ENCODE measurements around the gene DACH1.

Gene DACH1

DNA sequence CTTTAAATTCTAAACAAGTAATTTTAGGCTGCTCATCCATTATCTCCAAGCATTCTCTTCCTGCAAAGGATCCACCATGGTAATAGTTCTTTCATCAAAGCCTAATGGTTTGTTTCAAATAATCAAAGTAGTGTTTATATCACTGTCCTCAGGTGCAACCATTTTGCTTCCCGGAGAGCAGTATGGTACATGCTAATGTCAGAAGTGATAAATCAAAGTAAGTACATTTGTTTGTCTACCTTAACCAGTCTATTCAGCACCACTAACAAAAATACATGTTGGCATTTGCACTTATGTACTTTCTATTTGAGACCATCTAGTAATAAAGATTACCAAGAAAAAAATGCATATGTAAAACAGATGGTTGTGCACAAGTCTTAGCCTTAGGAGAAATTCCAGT lies 37.5 kb downstream of the DACH1 start:
- no peak for DNase-seq (ENCODE audit: low spot score)
- no peaks in the 10 kb centered on the region for H3K9me3 Mint-ChIP-seq
- H3K27me3 Mint-ChIP-seq (ENCODE audit: low read depth) = peaks cover 17% of the 10 kb centered on the region
- H3K27ac Mint-ChIP-seq = no peak overlapping the region
- H3K36me3 Mint-ChIP-seq (ENCODE audit: low read depth) = no peaks in the 10 kb centered on the region
- peaks cover 21% of the 10 kb centered on the region for H3K4me1 Mint-ChIP-seq (ENCODE audit: low read depth)
- H3K4me3 Mint-ChIP-seq = no peak overlapping the region

DNA sequence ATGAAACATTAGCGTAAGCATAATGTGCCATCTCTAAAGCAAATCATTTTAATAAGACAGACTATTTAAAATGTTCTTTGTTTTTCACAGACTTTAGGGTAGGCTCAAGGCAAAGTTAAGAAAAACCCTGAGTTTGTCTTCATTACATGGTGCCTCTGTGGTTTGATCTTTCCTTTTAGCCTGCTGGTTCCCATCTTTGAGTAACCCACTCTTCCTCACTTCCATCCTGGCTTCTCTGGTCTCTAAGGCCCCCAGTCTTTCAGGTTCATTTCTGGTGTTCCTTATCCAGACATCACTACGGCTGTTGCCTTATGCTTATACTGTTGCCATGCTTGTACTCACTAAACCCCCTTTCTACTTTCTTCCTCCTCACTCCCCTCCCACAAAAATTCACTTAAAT lies 38.4 kb downstream of the DACH1 start:
- peak overlapping the region; percentile 2 for H3K27ac Mint-ChIP-seq
- no peaks in the 10 kb centered on the region for H3K36me3 Mint-ChIP-seq (ENCODE audit: low read depth)
- DNase-seq (ENCODE audit: low spot score) = no peak
- H3K4me1 Mint-ChIP-seq (ENCODE audit: low read depth) = peaks cover 21% of the 10 kb centered on the region
- H3K4me3 Mint-ChIP-seq = peak overlapping the region; percentile 32
- peaks cover 17% of the 10 kb centered on the region for H3K27me3 Mint-ChIP-seq (ENCODE audit: low read depth)
- no peaks in the 10 kb centered on the region for H3K9me3 Mint-ChIP-seq

DNA sequence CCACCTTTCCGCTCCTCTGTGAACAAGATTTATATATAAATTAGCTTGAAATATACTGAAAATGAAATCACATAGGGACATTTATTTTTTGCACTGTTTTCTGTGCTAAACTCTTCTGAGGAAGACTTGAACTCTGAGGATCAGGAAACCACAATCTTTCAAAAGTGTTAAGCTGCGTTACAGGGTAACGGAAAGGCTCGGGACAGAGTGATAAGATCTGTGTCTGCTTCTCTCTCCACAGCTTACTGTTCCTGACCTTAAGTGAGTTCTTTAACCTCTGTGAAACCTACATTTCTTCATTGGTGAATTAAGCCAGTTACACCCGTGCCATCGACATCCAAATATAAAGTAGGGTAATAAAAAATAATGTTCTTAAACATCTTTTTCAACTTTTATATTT lies 38.9 kb downstream of the DACH1 start:
- no peak overlapping the region for H3K27ac Mint-ChIP-seq
- H3K36me3 Mint-ChIP-seq (ENCODE audit: low read depth) = no peaks in the 10 kb centered on the region

DNA sequence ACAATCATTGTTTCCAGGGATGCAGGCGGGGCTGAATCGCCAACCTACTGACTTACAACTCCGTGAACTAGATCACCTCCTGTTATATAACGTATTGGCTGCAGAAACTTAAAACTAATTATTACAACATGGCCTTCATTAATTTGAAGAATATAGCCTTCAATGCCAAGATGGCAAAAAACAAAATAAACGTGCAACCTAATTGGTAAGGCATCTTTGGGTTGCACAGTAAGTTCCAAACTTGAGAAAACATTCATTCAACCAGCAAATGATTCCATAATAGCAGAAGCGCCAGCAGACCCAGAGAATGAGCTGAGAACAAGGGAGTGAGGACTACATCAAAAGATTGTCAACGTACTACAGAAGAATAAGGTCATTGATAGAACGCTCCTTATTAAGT lies 39.8 kb downstream of the DACH1 start:
- peaks cover 21% of the 10 kb centered on the region for H3K4me1 Mint-ChIP-seq (ENCODE audit: low read depth)
- peaks cover 17% of the 10 kb centered on the region for H3K27me3 Mint-ChIP-seq (ENCODE audit: low read depth)
- no peak overlapping the region for H3K27ac Mint-ChIP-seq
- no peaks in the 10 kb centered on the region for H3K36me3 Mint-ChIP-seq (ENCODE audit: low read depth)
- no peak for DNase-seq (ENCODE audit: low spot score)
- no peaks in the 10 kb centered on the region for H3K9me3 Mint-ChIP-seq
- peak overlapping the region; percentile 8 for H3K4me3 Mint-ChIP-seq

More for the DNA sequence above, 38.9 kb downstream of the DACH1 start:
- no peak for DNase-seq (ENCODE audit: low spot score)
- peaks cover 21% of the 10 kb centered on the region for H3K4me1 Mint-ChIP-seq (ENCODE audit: low read depth)
- H3K27me3 Mint-ChIP-seq (ENCODE audit: low read depth) = peaks cover 17% of the 10 kb centered on the region
- H3K9me3 Mint-ChIP-seq = no peaks in the 10 kb centered on the region
- H3K4me3 Mint-ChIP-seq = peak overlapping the region; percentile 26

DNA sequence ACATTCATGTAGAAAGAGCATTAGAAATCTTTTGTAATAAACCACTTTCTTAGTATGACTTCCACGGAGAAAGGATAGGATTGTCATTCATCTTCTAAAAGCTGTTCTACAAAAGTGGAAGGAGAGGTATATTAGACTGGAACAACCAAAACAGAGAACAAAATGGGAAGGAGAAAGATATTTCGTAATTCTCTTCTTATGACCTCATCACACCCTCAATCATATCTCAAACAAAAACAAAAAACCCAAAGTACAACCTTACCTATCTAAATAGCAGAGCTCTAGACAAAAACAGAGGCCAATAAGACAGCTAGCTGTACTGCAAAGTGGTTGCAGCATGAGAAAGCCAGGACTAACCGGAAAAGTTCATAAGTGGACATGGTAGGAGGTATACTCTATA lies 46.3 kb downstream of the DACH1 start:
- H3K27me3 Mint-ChIP-seq (ENCODE audit: low read depth) = no peaks in the 10 kb centered on the region
- no peaks in the 10 kb centered on the region for H3K36me3 Mint-ChIP-seq (ENCODE audit: low read depth)
- no peaks in the 10 kb centered on the region for H3K9me3 Mint-ChIP-seq
- H3K4me3 Mint-ChIP-seq = no peak overlapping the region
- no peaks in the 10 kb centered on the region for H3K4me1 Mint-ChIP-seq (ENCODE audit: low read depth)
- no peak overlapping the region for H3K27ac Mint-ChIP-seq
- DNase-seq (ENCODE audit: low spot score) = no peak

DNA sequence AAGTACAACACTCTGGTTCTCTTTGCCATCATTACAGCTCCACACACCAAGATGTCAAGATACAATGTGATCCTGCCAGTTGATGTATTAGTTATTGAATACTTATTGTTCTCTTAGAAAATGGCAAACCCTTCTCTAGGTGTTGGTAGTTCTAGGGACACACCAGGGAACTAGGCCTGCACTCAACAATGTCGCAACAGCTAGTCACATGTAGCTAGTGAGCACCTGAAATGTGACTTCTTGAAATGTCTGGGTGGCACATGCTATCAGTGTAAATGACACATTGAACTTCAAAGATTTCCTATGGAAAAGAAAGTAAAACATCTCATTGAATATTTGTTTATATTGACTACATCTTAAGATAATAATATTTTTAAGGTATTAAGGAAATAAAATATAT lies 49.7 kb downstream of the DACH1 start:
- Mint-ChIP-seq H3K27ac (no peak overlapping the region), H3K27me3 (ENCODE audit: low read depth) (peaks cover 3% of the 10 kb centered on the region), H3K4me1 (ENCODE audit: low read depth) (no peaks in the 10 kb centered on the region), H3K9me3 (no peaks in the 10 kb centered on the region), H3K4me3 (no peak overlapping the region), H3K36me3 (ENCODE audit: low read depth) (no peaks in the 10 kb centered on the region)
- no peak for DNase-seq (ENCODE audit: low spot score)

DNA sequence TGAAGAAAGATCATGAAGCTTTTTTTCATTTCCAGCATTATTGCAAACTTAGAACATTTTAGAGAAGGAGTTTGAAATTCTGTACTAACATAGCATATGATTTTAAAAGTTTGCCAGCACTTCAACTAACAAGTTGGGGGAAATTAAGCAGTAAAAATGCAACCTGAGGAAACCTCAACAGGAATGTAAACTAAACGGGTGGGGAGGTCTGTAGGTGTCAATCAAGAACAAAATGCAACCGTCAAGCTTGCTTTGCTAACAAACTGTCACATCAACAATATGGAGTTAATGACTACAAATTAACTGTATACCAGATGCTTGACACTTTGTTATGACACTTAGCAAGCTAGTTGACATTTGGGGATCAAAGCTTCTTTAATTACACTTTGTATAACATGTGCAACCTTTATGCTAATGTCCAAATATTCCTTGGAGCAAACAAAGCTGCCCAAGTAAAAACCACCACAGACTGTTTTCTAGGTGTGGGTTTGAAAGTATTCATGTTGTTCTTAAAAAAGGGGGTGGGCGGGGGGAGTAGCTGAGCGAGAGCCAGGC lies 52.1 kb downstream of the DACH1 start:
- Mint-ChIP-seq H3K36me3 (ENCODE audit: low read depth) (no peaks in the 10 kb centered on the region), H3K4me1 (ENCODE audit: low read depth) (no peaks in the 10 kb centered on the region), H3K27ac (no peak overlapping the region), H3K4me3 (no peak overlapping the region), H3K27me3 (ENCODE audit: low read depth) (peaks cover 3% of the 10 kb centered on the region), H3K9me3 (no peaks in the 10 kb centered on the region)
- DNase-seq (ENCODE audit: low spot score) = no peak

DNA sequence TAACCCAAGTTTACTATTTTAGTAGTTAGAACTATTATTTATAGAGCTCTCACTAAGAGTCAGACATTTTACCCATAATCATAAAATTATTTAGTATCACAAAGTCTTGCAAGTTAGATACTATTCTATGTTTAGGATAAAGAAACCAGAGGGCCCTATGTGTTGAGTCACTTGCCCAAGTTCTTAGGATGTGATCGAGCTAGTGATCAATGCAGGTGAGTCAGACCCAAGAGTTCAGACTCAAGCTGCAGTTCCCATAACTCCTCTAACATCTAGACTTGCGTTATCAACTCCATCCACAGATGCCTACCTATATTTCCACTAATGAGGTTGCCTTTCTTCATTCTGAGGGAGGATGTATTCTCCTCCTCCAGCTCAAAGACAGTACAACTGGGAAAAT lies 53.8 kb downstream of the DACH1 start:
- H3K4me3 Mint-ChIP-seq = no peak overlapping the region
- DNase-seq (ENCODE audit: low spot score) = no peak
- H3K36me3 Mint-ChIP-seq (ENCODE audit: low read depth) = no peaks in the 10 kb centered on the region
- peaks cover 3% of the 10 kb centered on the region for H3K27me3 Mint-ChIP-seq (ENCODE audit: low read depth)
- no peak overlapping the region for H3K27ac Mint-ChIP-seq
- H3K9me3 Mint-ChIP-seq = no peaks in the 10 kb centered on the region
- H3K4me1 Mint-ChIP-seq (ENCODE audit: low read depth) = no peaks in the 10 kb centered on the region

DNA sequence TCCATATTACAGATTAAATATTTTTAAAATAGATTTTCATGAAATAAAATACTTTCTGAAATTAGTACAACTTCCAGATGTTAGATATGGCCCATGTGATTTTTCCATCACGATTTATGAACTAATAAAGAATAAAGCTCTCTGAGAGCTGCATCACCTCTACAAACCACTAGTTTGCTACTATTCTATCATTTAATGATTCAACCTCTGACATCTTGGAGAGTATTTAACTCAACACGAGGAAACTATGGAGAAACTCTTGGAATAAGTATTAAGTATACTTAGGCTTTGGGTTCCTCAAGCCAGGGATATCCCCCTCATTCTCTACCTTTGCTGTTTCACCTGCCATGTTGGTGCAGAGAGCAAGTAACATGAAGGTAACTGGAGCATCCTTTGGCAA lies 55.7 kb downstream of the DACH1 start:
- no peak overlapping the region for H3K27ac Mint-ChIP-seq
- no peak overlapping the region for H3K4me3 Mint-ChIP-seq
- H3K9me3 Mint-ChIP-seq = no peaks in the 10 kb centered on the region
- no peak for DNase-seq (ENCODE audit: low spot score)
- H3K27me3 Mint-ChIP-seq (ENCODE audit: low read depth) = peaks cover 3% of the 10 kb centered on the region
- no peaks in the 10 kb centered on the region for H3K4me1 Mint-ChIP-seq (ENCODE audit: low read depth)
- H3K36me3 Mint-ChIP-seq (ENCODE audit: low read depth) = no peaks in the 10 kb centered on the region

DNA sequence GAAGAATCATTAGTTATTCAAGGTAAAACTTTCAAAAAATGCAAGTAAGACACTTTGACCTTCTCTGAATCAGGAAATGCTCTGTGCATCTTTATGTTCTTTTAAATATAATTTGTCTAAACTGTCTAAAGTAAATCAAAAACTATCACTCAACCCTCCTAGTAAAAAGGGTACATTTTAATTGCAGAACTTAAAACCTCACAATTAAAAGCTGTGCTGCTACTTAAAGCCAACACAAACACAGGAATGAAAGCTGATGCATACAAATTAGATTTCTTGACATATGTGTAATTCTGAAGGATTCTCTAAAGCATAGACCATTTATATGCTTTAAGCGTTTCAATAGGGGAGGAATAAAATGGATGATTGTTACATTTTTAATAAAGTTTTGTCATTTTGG lies 58.3 kb downstream of the DACH1 start:
- Mint-ChIP-seq H3K4me3 (no peak overlapping the region), H3K9me3 (no peaks in the 10 kb centered on the region), H3K36me3 (ENCODE audit: low read depth) (no peaks in the 10 kb centered on the region), H3K27me3 (ENCODE audit: low read depth) (peaks cover 3% of the 10 kb centered on the region), H3K4me1 (ENCODE audit: low read depth) (no peaks in the 10 kb centered on the region), H3K27ac (no peak overlapping the region)
- no peak for DNase-seq (ENCODE audit: low spot score)

DNA sequence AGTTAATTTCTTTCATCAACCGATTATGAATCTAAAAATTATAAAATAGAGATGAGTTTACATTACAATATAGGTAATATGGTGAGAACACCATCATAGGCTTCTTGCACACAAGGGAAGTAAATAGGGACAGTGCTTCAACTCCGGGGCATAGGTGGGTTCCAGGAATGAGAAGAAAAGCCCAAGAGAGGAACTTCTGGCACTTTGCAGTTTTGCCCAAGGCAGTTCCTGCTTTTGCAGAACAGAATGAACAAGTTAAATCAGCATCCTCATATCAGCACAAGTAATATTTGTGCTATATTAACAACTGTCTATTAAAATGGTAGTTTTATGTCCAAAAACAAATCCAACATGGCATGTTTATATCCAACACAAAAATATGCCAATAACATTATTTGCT lies 60.1 kb downstream of the DACH1 start:
- no peaks in the 10 kb centered on the region for H3K36me3 Mint-ChIP-seq (ENCODE audit: low read depth)
- no peak for DNase-seq (ENCODE audit: low spot score)
- no peaks in the 10 kb centered on the region for H3K4me1 Mint-ChIP-seq (ENCODE audit: low read depth)
- H3K27me3 Mint-ChIP-seq (ENCODE audit: low read depth) = no peaks in the 10 kb centered on the region
- no peaks in the 10 kb centered on the region for H3K9me3 Mint-ChIP-seq
- H3K27ac Mint-ChIP-seq = no peak overlapping the region
- no peak overlapping the region for H3K4me3 Mint-ChIP-seq

DNA sequence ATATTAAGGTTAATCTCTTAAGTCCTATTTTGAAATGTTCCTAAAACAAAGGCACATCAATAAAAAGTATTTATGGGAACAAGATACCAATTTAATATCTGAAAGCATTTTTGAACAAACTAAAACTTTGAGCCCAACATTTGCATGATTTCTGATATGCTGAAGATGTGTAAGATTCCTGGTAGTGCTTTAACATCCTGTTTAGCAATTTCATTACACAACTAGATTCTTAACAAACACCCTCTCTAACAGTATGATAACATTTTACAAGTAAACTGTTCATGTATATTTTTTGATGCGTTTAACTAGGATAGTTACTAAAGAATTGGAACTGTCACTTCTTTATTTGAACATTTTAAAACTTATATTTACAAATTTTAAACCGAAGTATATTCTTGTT lies 63.9 kb downstream of the DACH1 start:
- Mint-ChIP-seq H3K27ac (no peak overlapping the region), H3K4me3 (no peak overlapping the region), H3K27me3 (ENCODE audit: low read depth) (no peaks in the 10 kb centered on the region), H3K4me1 (ENCODE audit: low read depth) (no peaks in the 10 kb centered on the region), H3K36me3 (ENCODE audit: low read depth) (no peaks in the 10 kb centered on the region), H3K9me3 (no peaks in the 10 kb centered on the region)
- no peak for DNase-seq (ENCODE audit: low spot score)

DNA sequence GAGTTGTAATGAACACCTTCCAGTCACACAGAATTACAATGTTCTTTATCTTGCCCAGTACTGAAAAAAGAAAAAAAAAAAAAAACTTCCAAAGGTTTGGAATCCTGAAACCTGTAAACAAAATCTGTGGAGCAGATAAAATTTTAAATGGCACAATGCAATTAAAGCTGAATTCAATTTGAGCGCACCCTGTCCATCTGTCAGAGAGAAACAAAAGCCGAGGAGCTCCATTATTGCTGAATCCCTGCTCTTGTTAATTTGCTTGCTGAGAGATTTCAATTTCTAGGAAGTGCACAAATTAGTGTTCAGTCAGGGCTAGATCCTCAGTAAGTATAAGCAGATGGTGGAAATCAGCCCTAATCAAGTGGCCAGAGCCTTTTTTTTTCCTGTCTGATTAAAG lies 65.2 kb downstream of the DACH1 start:
- Mint-ChIP-seq H3K4me1 (ENCODE audit: low read depth) (no peaks in the 10 kb centered on the region), H3K9me3 (no peaks in the 10 kb centered on the region), H3K36me3 (ENCODE audit: low read depth) (no peaks in the 10 kb centered on the region), H3K27me3 (ENCODE audit: low read depth) (no peaks in the 10 kb centered on the region), H3K4me3 (no peak overlapping the region), H3K27ac (no peak overlapping the region)
- no peak for DNase-seq (ENCODE audit: low spot score)

DNA sequence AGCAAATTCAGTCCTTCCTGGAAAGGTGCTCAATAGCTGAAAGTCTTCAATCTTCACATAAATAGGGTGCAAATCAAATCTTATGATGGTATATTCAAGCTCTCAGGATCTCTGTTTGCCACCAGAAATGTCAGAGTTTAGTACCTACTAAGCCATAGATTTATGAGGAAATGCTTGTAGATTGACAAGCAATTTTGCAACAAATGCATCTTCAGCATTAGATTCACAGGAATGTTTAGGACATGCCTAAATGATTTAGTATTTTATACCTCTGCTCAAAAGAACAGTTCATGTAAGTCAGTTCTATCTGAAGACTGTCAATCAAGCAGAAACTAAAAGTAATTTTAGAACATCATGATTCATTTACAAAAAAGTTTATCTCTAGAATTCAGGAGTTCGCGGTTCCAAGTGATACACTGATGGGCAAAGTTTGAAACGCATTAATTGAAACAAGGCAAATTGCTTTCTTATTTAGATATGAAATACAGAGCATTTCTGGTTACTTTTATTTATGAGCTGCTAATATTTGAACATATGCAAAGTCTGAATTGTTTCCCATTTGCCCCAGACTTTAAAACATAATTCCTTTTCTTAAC lies 65.7 kb downstream of the DACH1 start:
- H3K36me3 Mint-ChIP-seq (ENCODE audit: low read depth) = no peaks in the 10 kb centered on the region
- H3K4me3 Mint-ChIP-seq = no peak overlapping the region
- H3K27ac Mint-ChIP-seq = no peak overlapping the region
- H3K27me3 Mint-ChIP-seq (ENCODE audit: low read depth) = no peaks in the 10 kb centered on the region
- H3K9me3 Mint-ChIP-seq = no peaks in the 10 kb centered on the region
- no peaks in the 10 kb centered on the region for H3K4me1 Mint-ChIP-seq (ENCODE audit: low read depth)
- no peak for DNase-seq (ENCODE audit: low spot score)

DNA sequence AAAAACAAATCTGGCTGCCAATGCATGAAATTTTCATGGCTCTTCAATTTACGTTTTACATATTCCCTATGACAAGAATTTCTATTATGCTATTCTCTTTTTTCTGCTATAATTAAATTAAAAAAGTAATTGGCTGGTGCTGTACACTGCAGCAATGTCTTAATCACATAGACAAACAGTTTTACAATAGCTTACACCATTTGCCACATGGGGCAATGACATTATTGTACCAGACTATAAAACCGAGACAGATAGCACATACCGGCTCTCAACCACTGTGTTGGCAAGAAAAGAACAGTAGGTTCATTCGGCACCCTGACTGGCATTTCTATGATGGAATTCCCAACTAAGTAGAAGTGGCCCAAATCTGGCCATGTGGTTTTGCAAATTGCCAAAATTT lies 67.7 kb downstream of the DACH1 start:
- no peak for DNase-seq (ENCODE audit: low spot score)
- H3K4me1 Mint-ChIP-seq (ENCODE audit: low read depth) = no peaks in the 10 kb centered on the region
- H3K27ac Mint-ChIP-seq = no peak overlapping the region
- no peaks in the 10 kb centered on the region for H3K36me3 Mint-ChIP-seq (ENCODE audit: low read depth)
- no peaks in the 10 kb centered on the region for H3K9me3 Mint-ChIP-seq
- H3K4me3 Mint-ChIP-seq = no peak overlapping the region
- no peaks in the 10 kb centered on the region for H3K27me3 Mint-ChIP-seq (ENCODE audit: low read depth)

Measured in T-helper 2 cell treated with Interferon-gamma antibody and Interleukin-4, amounts not matched to agents 5 μg/mL and 100 μg/mL, for 36 hours (primary cell).